Stimulated activated CD8-positive, alpha-beta memory T cell treated with anti-CD3 and anti-CD28 coated beads, Interleukin-2, amount 100 ng/mL, for 48 hours (primary cell): ENCODE measurements around the gene ABCC9.
"Not testable (repeated sequence)": the region's sequence is repeated elsewhere in the genome, so short reads cannot be mapped to it uniquely, and the experiment has no call there.

ENCODE experiments used
- DNase-seq, 2 donors: peaks; one replicate each; pipeline ENCODE4 v3.0.0-alpha.2; 2020; ENCODE audit warnings: low read depth in 2 of 2

The ABCC9 gene

GRCh38 chr12:21933656-21934055 is 7.6 kb downstream of the ABCC9 start:
- no peak for DNase-seq

GRCh38 chr12:21929972-21930371 is 11.3 kb downstream of the ABCC9 start:
- DNase-seq, result not testable (repeated sequence)

GRCh38 chr12:21925296-21925913 is 15.8 kb downstream of the ABCC9 start:
- no peak for DNase-seq

GRCh38 chr12:21921436-21921835 is 19.8 kb downstream of the ABCC9 start:
- DNase-seq, result no peak

- DNase-seq, result no peak
These were observed 22.8 kb downstream of the ABCC9 start for GRCh38 chr12:21918456-21918855.

GRCh38 chr12:21913823-21914222 is 27.4 kb downstream of the ABCC9 start:
- no peak for DNase-seq

- no peak for DNase-seq
These were observed 28.9 kb downstream of the ABCC9 start for GRCh38 chr12:21912318-21912717.

- DNase-seq, result no peak
These were observed 29.4 kb downstream of the ABCC9 start for GRCh38 chr12:21911832-21912231.

- no peak for DNase-seq
These were observed 30.6 kb downstream of the ABCC9 start for GRCh38 chr12:21910657-21911056.

GRCh38 chr12:21907948-21908837 is 33.0 kb downstream of the ABCC9 start:
- no peak for DNase-seq

GRCh38 chr12:21906919-21907493 is 34.2 kb downstream of the ABCC9 start:
- no peak for DNase-seq

GRCh38 chr12:21899532-21899931 is 41.7 kb downstream of the ABCC9 start:
- not testable (repeated sequence) for DNase-seq

- no peak for DNase-seq
These were observed 45.6 kb downstream of the ABCC9 start for GRCh38 chr12:21895651-21896050.

- no peak for DNase-seq
These were observed 46.2 kb downstream of the ABCC9 start for GRCh38 chr12:21894792-21895595.

- DNase-seq, result no peak
These were observed 47.3 kb downstream of the ABCC9 start for GRCh38 chr12:21893924-21894323.

GRCh38 chr12:21892341-21892740 is 48.9 kb downstream of the ABCC9 start:
- DNase-seq, result no peak

GRCh38 chr12:21891751-21892217 is 49.4 kb downstream of the ABCC9 start:
- DNase-seq, result no peak

GRCh38 chr12:21888276-21888863 is 52.9 kb downstream of the ABCC9 start:
- no peak for DNase-seq

GRCh38 chr12:21884936-21885335 is 56.3 kb downstream of the ABCC9 start:
- DNase-seq, result no peak

- DNase-seq, result no peak
These were observed 58.6 kb downstream of the ABCC9 start for GRCh38 chr12:21882635-21883034.

- DNase-seq, result no peak
These were observed 59.3 kb downstream of the ABCC9 start for GRCh38 chr12:21881965-21882364.
